Kidney (tissue), 14 donors: Measurements from ENCODE around the gene SIAH3. TPM values are rescaled to one million over a fixed set of nuclear protein-coding genes. Genes with fewer than 3 reads are reported as not detected.

Experiments
- DNase-seq, 5 donors: peaks; one replicate each; pipeline ENCODE4 v3.0.0-alpha.2; 2013 to 2020
- FAIRE-seq: peaks from 2 replicates; lab custom pipeline; 2012; peaks lifted over from hg19 to GRCh38; lab: Jason Lieb, UNC
- H3K27ac ChIP-seq, 2 donors: one replicate each; pipeline ENCODE4 v1.7.0; 2013; ENCODE audit warnings: low read depth in 2 of 2, low read length in 2 of 2, inconsistent platforms in 1 of 2
- H3K27me3 ChIP-seq: one replicate; pipeline ENCODE4 v1.7.1; 2013; ENCODE audit warnings: low read length, inconsistent platforms; ENCODE audit not compliant: control insufficient read depth, insufficient read depth
- H3K36me3 ChIP-seq, 3 donors: one replicate each; pipeline versions ENCODE4 v1.7.0 to v1.7.1; 2013; ENCODE audit warnings: low read length in 3 of 3, control low read depth in 1 of 3, inconsistent platforms in 1 of 3; ENCODE audit not compliant: insufficient read depth in 3 of 3, control insufficient read depth in 2 of 3
- H3K4me1 ChIP-seq, 3 donors: one replicate each; pipeline versions ENCODE4 v1.7.0 to v1.7.1; 2013; ENCODE audit warnings: low read length in 3 of 3, inconsistent platforms in 1 of 3, low read depth in 1 of 3; ENCODE audit not compliant: control insufficient read depth in 2 of 3, insufficient read depth in 2 of 3
- H3K4me3 ChIP-seq, 3 donors: one replicate each; pipeline versions ENCODE4 v1.7.0 to v1.8.1; 2013; ENCODE audit warnings: low read length in 3 of 3, control low read depth in 1 of 3, inconsistent platforms in 1 of 3
- H3K9ac ChIP-seq, 3 donors: one replicate each; pipeline versions ENCODE4 v1.7.0 to v1.7.1; 2013; ENCODE audit warnings: low read length in 3 of 3, control low read depth in 1 of 3, inconsistent platforms in 1 of 3
- H3K9me3 ChIP-seq, 3 donors: one replicate each; pipeline versions ENCODE4 v1.7.0 to v1.7.1; 2013; ENCODE audit warnings: low read length in 3 of 3, control low read depth in 1 of 3, inconsistent platforms in 1 of 3; ENCODE audit not compliant: control insufficient read depth in 2 of 3, insufficient read depth in 1 of 3
- CTCF ChIP-seq: IDR thresholded peaks from 3 replicates; pipeline ENCODE4 v1.5.1; 2012; ENCODE audit warnings: mild to moderate bottlenecking, moderate library complexity, borderline replicate concordance; ENCODE audit not compliant: insufficient read depth; ENCODE audit errors: extremely low read depth
- intact Hi-C: fragments of 100-400 bp; cut with DNase I; formaldehyde crosslinking; loops from one replicate; pipeline ENCODE4 v1.11.1; 2022
- polyA plus RNA-seq: library from polyadenylated mRNA; stranded (reverse); fragments of 350-450 nt; fragmentation: Illumina TruSeq; extraction: RNeasy Lipid Tissue Mini Kit (QIAGEN cat#74804); gene quantifications from one replicate; pipeline ENCODE4 v1.2.3, GENCODE V29; 2014; ENCODE audit warnings: low read depth, low replicate concordance; ENCODE audit not compliant: insufficient read depth
- total RNA-seq: library from RNA; stranded (reverse); fragmentation: NEBNext Ultra II Directional; extraction: Animal tissue kit (Norgen Biotek cat#: 25700); gene quantifications from one replicate; pipeline ENCODE4 v1.2.1, GENCODE V29; 2021
- donor health status: control.
- donor health status: control.
- donor health status: control.
- donor health status: control.
- donor health status: control.
- donor health status: DM: yes; HTN: yes; CAD: no.
- donor health status: Normal renal cell carcinoma (clear cell type).

SIAH3 gene
- total and polyA plus RNA-seq, 2 donors from 2014 or later = 0.03 to 0.41 TPM

- H3K36me3 ChIP-seq = no peaks in the 10 kb centered on the region
- no peak for FAIRE-seq
- H3K9me3 ChIP-seq = no peaks in the 10 kb centered on the region
- no peak overlapping the region for H3K27ac ChIP-seq
- TF ChIP-seq CTCF = no peak
- no peak overlapping the region for H3K4me3 ChIP-seq
- no peaks in the 10 kb centered on the region for H3K4me1 ChIP-seq
- H3K27me3 ChIP-seq = no peaks in the 10 kb centered on the region
- intact Hi-C loops = no loop called here
- no peak overlapping the region for H3K9ac ChIP-seq
- no peak for DNase-seq
These were observed 29.7 kb downstream of the SIAH3 start for GRCh38 chr13:45821811-45822210.

GRCh38 chr13:45820106-45820838 is 31.3 kb downstream of the SIAH3 start:
- Histone ChIP-seq H3K27me3 (no peaks in the 10 kb centered on the region), H3K4me1 (no peaks in the 10 kb centered on the region), H3K4me3 (no peak overlapping the region), H3K36me3 (no peaks in the 10 kb centered on the region), H3K9me3 (no peaks in the 10 kb centered on the region), H3K9ac (no peak overlapping the region), H3K27ac (no peak overlapping the region)
- no peak for FAIRE-seq
- no peak for DNase-seq
- TF ChIP-seq CTCF = no peak
- intact Hi-C loops = no loop called here

- intact Hi-C loops = no loop called here
- H3K9ac ChIP-seq = no peak overlapping the region
- H3K36me3 ChIP-seq = no peaks in the 10 kb centered on the region
- TF ChIP-seq CTCF = no peak
- no peaks in the 10 kb centered on the region for H3K4me1 ChIP-seq
- FAIRE-seq (no peak), DNase-seq (no peak)
- H3K9me3 ChIP-seq = no peaks in the 10 kb centered on the region
- no peak overlapping the region for H3K27ac ChIP-seq
- no peaks in the 10 kb centered on the region for H3K27me3 ChIP-seq
- no peak overlapping the region for H3K4me3 ChIP-seq
These were observed 33.7 kb downstream of the SIAH3 start for GRCh38 chr13:45817833-45818232.
